Osteocyte (in vitro differentiated cells): ENCODE data around the gene FAM114A2. TPM values are rescaled to one million over a fixed set of nuclear protein-coding genes. Genes with fewer than 3 reads are reported as not detected.

ENCODE experiments used
- DNase-seq: peaks from one replicate; pipeline ENCODE4 v3.0.0; 2021; ENCODE audit warnings: mixed read lengths; ENCODE audit not compliant: unreplicated experiment; ENCODE audit errors: extremely low spot score
- H3K27ac Mint-ChIP-seq: one replicate; pipeline ENCODE4 v1.8.0; 2021; ENCODE audit warnings: mild to moderate bottlenecking, mixed read lengths; ENCODE audit not compliant: unreplicated experiment
- H3K27me3 Mint-ChIP-seq: one replicate; pipeline ENCODE4 v1.8.0; 2021; ENCODE audit warnings: mixed read lengths; ENCODE audit not compliant: unreplicated experiment
- H3K36me3 Mint-ChIP-seq: one replicate; pipeline ENCODE4 v1.8.0; 2021; ENCODE audit warnings: mixed read lengths; ENCODE audit not compliant: unreplicated experiment
- H3K4me1 Mint-ChIP-seq: one replicate; pipeline ENCODE4 v1.8.0; 2021; ENCODE audit warnings: mixed read lengths; ENCODE audit not compliant: unreplicated experiment
- H3K4me3 Mint-ChIP-seq: one replicate; pipeline ENCODE4 v1.8.0; 2021; ENCODE audit warnings: mild to moderate bottlenecking, moderate library complexity, mixed read lengths; ENCODE audit not compliant: unreplicated experiment
- H3K9me3 Mint-ChIP-seq: one replicate; pipeline ENCODE4 v1.8.0; 2021; ENCODE audit warnings: mixed read lengths; ENCODE audit not compliant: unreplicated experiment
- CTCF ChIP-seq: fragments of 200-600 bp; sonication (generic); IDR thresholded peaks from 2 replicates; pipeline ENCODE4 v1.5.0; 2021; ENCODE audit warnings: antibody characterized with exemption, mild to moderate bottlenecking, moderate library complexity
- total RNA-seq: library from RNA; stranded (reverse); gene quantifications from 2 replicates; pipeline ENCODE4 v1.2.1, GENCODE V29; 2021

FAM114A2 gene
- total RNA-seq, 1 donor from 2014 or later: 31.0 TPM

GRCh38 chr5:154081246-154081645 lies 42.5 kb upstream of the FAM114A2 start:
- peaks cover 15% of the 10 kb centered on the region for H3K4me1 Mint-ChIP-seq
- no peak for DNase-seq
- H3K27me3 Mint-ChIP-seq: no peaks in the 10 kb centered on the region
- no peaks in the 10 kb centered on the region for H3K36me3 Mint-ChIP-seq
- no peaks in the 10 kb centered on the region for H3K9me3 Mint-ChIP-seq
- no peak overlapping the region for H3K27ac Mint-ChIP-seq
- no peak for TF ChIP-seq CTCF
- H3K4me3 Mint-ChIP-seq: no peak overlapping the region

GRCh38 chr5:154078272-154078671 lies 39.6 kb upstream of the FAM114A2 start:
- Mint-ChIP-seq H3K4me1 (peaks cover 15% of the 10 kb centered on the region), H3K9me3 (no peaks in the 10 kb centered on the region), H3K36me3 (no peaks in the 10 kb centered on the region), H3K27ac (no peak overlapping the region), H3K27me3 (no peaks in the 10 kb centered on the region), H3K4me3 (no peak overlapping the region)
- DNase-seq: no peak
- TF ChIP-seq CTCF: no peak

- H3K4me1 Mint-ChIP-seq: peaks cover 15% of the 10 kb centered on the region
- no peak for TF ChIP-seq CTCF
- no peak overlapping the region for H3K4me3 Mint-ChIP-seq
- H3K27ac Mint-ChIP-seq: no peak overlapping the region
- no peaks in the 10 kb centered on the region for H3K36me3 Mint-ChIP-seq
- H3K9me3 Mint-ChIP-seq: no peaks in the 10 kb centered on the region
- no peak for DNase-seq
- no peaks in the 10 kb centered on the region for H3K27me3 Mint-ChIP-seq
Measured at GRCh38 chr5:154077696-154078095, 39.0 kb upstream of the FAM114A2 start.

- Mint-ChIP-seq H3K27me3 (peaks cover 6% of the 10 kb centered on the region), H3K4me1 (peaks cover 12% of the 10 kb centered on the region), H3K36me3 (no peaks in the 10 kb centered on the region), H3K27ac (no peak overlapping the region), H3K4me3 (no peak overlapping the region), H3K9me3 (no peaks in the 10 kb centered on the region)
- TF ChIP-seq CTCF: no peak
- no peak for DNase-seq
Measured at GRCh38 chr5:154076240-154076922, 37.7 kb upstream of the FAM114A2 start.

- H3K4me3 Mint-ChIP-seq: no peak overlapping the region
- peak; percentile 91 for DNase-seq
- no peaks in the 10 kb centered on the region for H3K9me3 Mint-ChIP-seq
- H3K4me1 Mint-ChIP-seq: no peaks in the 10 kb centered on the region
- TF ChIP-seq CTCF: peak; percentile 96
- H3K27me3 Mint-ChIP-seq: peaks cover 15% of the 10 kb centered on the region
- H3K27ac Mint-ChIP-seq: no peak overlapping the region
- no peaks in the 10 kb centered on the region for H3K36me3 Mint-ChIP-seq
Measured at GRCh38 chr5:154072414-154073171, 33.9 kb upstream of the FAM114A2 start.
